GM12891 (cell line): ENCODE measurements around the gene SLC12A7.
"Not testable (repeated sequence)": the region's sequence is repeated elsewhere in the genome, so short reads cannot be mapped to it uniquely, and the experiment has no call there.

ENCODE experiments used
- DNase-seq: peaks from one replicate; pipeline ENCODE4 v3.0.0; 2011; ENCODE audit warnings: low spot score; ENCODE audit not compliant: insufficient read length
- FAIRE-seq: peaks from 2 replicates; lab custom pipeline; 2011; peaks lifted over from hg19 to GRCh38; lab: Jason Lieb, UNC
- PAX5 ChIP-seq: IDR thresholded peaks from 2 replicates; pipeline ENCODE4 v1.6.1; 2011; ENCODE audit warnings: low read length, moderate library complexity, mild to moderate bottlenecking; ENCODE audit not compliant: insufficient read depth, severe bottlenecking
- POLR2A ChIP-seq: IDR thresholded peaks from 2 replicates; pipeline ENCODE4 v1.6.1; 2011; ENCODE audit warnings: low read depth, low read length, control low read depth
- POLR2AphosphoS5 ChIP-seq: IDR thresholded peaks from 2 replicates; pipeline ENCODE4 v1.6.1; 2011; ENCODE audit warnings: low read depth, low read length, control low read depth
- POU2F2 ChIP-seq: IDR thresholded peaks from 2 replicates; pipeline ENCODE4 v1.6.1; 2011; ENCODE audit warnings: low read depth, mild to moderate bottlenecking, control low read depth, low read length, moderate library complexity
- SPI1 ChIP-seq: IDR thresholded peaks from 2 replicates; pipeline ENCODE4 v1.6.1; 2011; ENCODE audit warnings: low read depth, low read length, control low read depth
- TAF1 ChIP-seq: IDR thresholded peaks from 2 replicates; pipeline ENCODE4 v1.6.1; 2011; ENCODE audit warnings: low read depth, low read length, control low read depth

The SLC12A7 gene

GRCh38 chr5:1007221-1007680 is 104.6 kb downstream of the SLC12A7 start:
- TF ChIP-seq PAX5 (no peak), TAF1 (no peak), POU2F2 (no peak)
- DNase-seq (no peak), FAIRE-seq (no peak)

- FAIRE-seq (no peak), DNase-seq (no peak)
- TF ChIP-seq TAF1 = no peak
These were observed 105.2 kb downstream of the SLC12A7 start for GRCh38 chr5:1006656-1007071.

GRCh38 chr5:1005904-1006655 is 105.8 kb downstream of the SLC12A7 start:
- DNase-seq (no peak), FAIRE-seq (no peak)
- TF ChIP-seq POU2F2 = no peak
- no peak for TF ChIP-seq POLR2A
- no peak for TF ChIP-seq PAX5
- TF ChIP-seq SPI1 = no peak
- no peak for TF ChIP-seq TAF1
- no peak for TF ChIP-seq POLR2AphosphoS5

- FAIRE-seq = no peak
- DNase-seq = no peak
- TF ChIP-seq POU2F2 = no peak
- no peak for TF ChIP-seq POLR2AphosphoS5
- TF ChIP-seq POLR2A = no peak
- no peak for TF ChIP-seq SPI1
- TF ChIP-seq TAF1 = no peak
- no peak for TF ChIP-seq PAX5
These were observed 106.5 kb downstream of the SLC12A7 start for GRCh38 chr5:1005249-1005851.

GRCh38 chr5:1004461-1005248 is 107.2 kb downstream of the SLC12A7 start:
- TF ChIP-seq POLR2A = no peak
- TF ChIP-seq PAX5 = no peak
- no peak for TF ChIP-seq SPI1
- TF ChIP-seq POLR2AphosphoS5 = no peak
- no peak for TF ChIP-seq TAF1
- no peak for TF ChIP-seq POU2F2
- FAIRE-seq = no peak
- DNase-seq = no peak

GRCh38 chr5:1003296-1003937 is 108.4 kb downstream of the SLC12A7 start:
- FAIRE-seq = no peak

GRCh38 chr5:1002836-1003235 is 109.0 kb downstream of the SLC12A7 start:
- no peak for DNase-seq
- no peak for FAIRE-seq
- no peak for TF ChIP-seq POU2F2
- TF ChIP-seq PAX5 = no peak
- TF ChIP-seq TAF1 = no peak
- no peak for TF ChIP-seq SPI1
- TF ChIP-seq POLR2A = no peak
- TF ChIP-seq POLR2AphosphoS5 = no peak

More at GRCh38 chr5:1003296-1003937, 108.4 kb downstream of the SLC12A7 start:
- TF ChIP-seq TAF1 (no peak), SPI1 (no peak), POU2F2 (no peak), POLR2A (no peak), PAX5 (no peak), POLR2AphosphoS5 (no peak)
- no peak for DNase-seq

- TF ChIP-seq POLR2AphosphoS5 (no peak), PAX5 (no peak), TAF1 (no peak), POLR2A (no peak), POU2F2 (no peak), SPI1 (no peak)
- no peak for DNase-seq
- FAIRE-seq = no peak
These were observed 109.7 kb downstream of the SLC12A7 start for GRCh38 chr5:1002271-1002546.

GRCh38 chr5:1001406-1002270 is 110.2 kb downstream of the SLC12A7 start:
- FAIRE-seq (no peak), DNase-seq (no peak)
- TF ChIP-seq TAF1 (no peak), POU2F2 (no peak), PAX5 (no peak), POLR2AphosphoS5 (no peak), SPI1 (no peak), POLR2A (no peak)

GRCh38 chr5:1000831-1001230 is 111.0 kb downstream of the SLC12A7 start:
- not testable (repeated sequence) for FAIRE-seq, DNase-seq
